Omental fat pad (tissue), 4 donors: ENCODE measurements around the gene TXNDC17. TPM values are rescaled to one million over a fixed set of nuclear protein-coding genes. Genes with fewer than 3 reads are reported as not detected.

Experiments
- ATAC-seq: fragments of 150-250 bp; one replicate; pipeline ENCODE4 v1.9.1; 2016; ENCODE audit warnings: mild to moderate bottlenecking, moderate library complexity; ENCODE audit not compliant: low FRiP score
- DNase-seq: peaks from one replicate; pipeline ENCODE4 v3.0.0-alpha.2; 2019; ENCODE audit warnings: low spot score
- total RNA-seq, 4 donors: library from RNA; depleted of rRNA; stranded (reverse); fragments of >200 nt; gene quantifications; one replicate each; pipeline ENCODE4 v1.1.0, GENCODE V29; 2016
- TF ChIP-seq, protein P1 (sequence below), 3 donors: fragments of 450-650 bp; IDR thresholded peaks; one replicate each; pipeline ENCODE4 v1.5.1; 2016 to 2017; ENCODE audit warnings: antibody characterized with exemption in 3 of 3, mild to moderate bottlenecking in 3 of 3, moderate library complexity in 2 of 3

TXNDC17 gene
- total RNA-seq, 4 donors from 2014 or later, result 58.5 to 155 (median 109) TPM

GRCh38 chr17:6677158-6677831 lies 36.4 kb downstream of the TXNDC17 start:
- DNase-seq (no peak), ATAC-seq (no peak)
- TF ChIP-seq, protein P1, sequence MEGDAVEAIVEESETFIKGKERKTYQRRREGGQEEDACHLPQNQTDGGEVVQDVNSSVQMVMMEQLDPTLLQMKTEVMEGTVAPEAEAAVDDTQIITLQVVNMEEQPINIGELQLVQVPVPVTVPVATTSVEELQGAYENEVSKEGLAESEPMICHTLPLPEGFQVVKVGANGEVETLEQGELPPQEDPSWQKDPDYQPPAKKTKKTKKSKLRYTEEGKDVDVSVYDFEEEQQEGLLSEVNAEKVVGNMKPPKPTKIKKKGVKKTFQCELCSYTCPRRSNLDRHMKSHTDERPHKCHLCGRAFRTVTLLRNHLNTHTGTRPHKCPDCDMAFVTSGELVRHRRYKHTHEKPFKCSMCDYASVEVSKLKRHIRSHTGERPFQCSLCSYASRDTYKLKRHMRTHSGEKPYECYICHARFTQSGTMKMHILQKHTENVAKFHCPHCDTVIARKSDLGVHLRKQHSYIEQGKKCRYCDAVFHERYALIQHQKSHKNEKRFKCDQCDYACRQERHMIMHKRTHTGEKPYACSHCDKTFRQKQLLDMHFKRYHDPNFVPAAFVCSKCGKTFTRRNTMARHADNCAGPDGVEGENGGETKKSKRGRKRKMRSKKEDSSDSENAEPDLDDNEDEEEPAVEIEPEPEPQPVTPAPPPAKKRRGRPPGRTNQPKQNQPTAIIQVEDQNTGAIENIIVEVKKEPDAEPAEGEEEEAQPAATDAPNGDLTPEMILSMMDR (IDR thresholded peaks at IDR 0.05), result no peak

DNA sequence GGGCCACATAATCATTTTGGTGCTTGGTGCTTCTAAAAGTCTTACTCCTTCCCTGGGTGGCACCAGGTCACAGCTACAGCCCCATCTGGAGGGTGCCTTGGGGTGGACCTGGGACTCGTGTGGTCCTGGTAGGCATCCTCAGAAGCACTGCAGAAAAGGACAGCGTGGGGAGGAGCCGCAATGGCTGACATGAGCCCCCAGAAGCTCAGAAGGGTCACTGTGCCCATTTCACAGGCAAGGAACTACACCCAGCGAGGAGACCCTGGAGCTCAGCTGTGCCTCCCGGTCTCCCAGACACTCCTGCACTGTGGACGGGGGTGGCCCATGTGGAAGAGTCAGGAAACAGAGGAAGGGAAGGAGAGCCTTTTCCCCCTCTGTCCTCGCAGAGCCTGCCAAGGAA lies 37.1 kb downstream of the TXNDC17 start:
- DNase-seq (no peak), ATAC-seq (no peak)
- TF ChIP-seq, protein P1 (IDR thresholded peaks at IDR 0.05), result no peak

DNA sequence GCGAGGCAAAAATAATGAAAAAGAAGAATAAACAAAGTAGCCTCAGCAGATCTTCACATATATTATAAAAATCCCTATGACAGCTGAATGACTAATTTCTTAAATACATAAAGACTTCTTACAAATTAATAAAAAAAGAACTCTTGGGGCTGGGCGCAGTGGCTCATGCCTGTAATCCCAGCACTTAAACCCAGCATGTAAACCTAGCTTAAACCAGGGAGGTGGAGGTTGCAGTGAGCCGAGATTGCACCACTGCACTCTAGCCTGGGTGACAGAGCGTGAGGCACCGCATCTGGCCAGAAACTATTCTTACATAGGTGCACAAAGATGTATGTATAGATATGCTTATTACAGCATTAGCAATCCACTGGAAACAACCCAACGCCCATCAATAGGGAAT lies 38.4 kb downstream of the TXNDC17 start:
- TF ChIP-seq, protein P1 (IDR thresholded peaks at IDR 0.05), result no peak
- no peak for ATAC-seq
- no peak for DNase-seq

GRCh38 chr17:6681176-6681575 lies 40.3 kb downstream of the TXNDC17 start:
- ATAC-seq, result no peak
- TF ChIP-seq, protein P1 (IDR thresholded peaks at IDR 0.05), result no peak
- DNase-seq, result no peak

- no peak for DNase-seq
- TF ChIP-seq, protein P1 (IDR thresholded peaks at IDR 0.05), result no peak
- no peak for ATAC-seq
Observed at GRCh38 chr17:6681671-6682070, 40.8 kb downstream of the TXNDC17 start.

DNA sequence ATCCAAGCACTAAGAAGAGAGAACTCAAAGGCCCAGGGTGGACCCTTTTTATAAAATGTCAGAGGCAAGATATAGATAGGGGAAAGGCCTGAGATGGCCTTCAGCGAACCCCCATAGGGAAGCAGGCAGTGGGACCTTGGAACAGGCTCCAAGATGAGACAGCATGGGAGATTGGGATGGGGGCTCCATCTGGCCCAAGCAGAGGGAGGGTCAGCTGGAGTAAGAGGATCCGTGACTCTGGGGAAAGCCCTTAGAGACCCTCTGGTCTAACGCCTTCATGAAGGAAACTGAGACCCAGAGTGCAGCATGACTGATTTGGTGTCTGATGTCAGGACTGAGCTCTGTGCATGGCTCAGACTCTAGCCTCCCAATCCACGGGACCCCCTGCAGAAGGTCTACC lies 41.5 kb downstream of the TXNDC17 start:
- ATAC-seq (no peak), DNase-seq (no peak)
- TF ChIP-seq, protein P1 (IDR thresholded peaks at IDR 0.05), result no peak

DNA sequence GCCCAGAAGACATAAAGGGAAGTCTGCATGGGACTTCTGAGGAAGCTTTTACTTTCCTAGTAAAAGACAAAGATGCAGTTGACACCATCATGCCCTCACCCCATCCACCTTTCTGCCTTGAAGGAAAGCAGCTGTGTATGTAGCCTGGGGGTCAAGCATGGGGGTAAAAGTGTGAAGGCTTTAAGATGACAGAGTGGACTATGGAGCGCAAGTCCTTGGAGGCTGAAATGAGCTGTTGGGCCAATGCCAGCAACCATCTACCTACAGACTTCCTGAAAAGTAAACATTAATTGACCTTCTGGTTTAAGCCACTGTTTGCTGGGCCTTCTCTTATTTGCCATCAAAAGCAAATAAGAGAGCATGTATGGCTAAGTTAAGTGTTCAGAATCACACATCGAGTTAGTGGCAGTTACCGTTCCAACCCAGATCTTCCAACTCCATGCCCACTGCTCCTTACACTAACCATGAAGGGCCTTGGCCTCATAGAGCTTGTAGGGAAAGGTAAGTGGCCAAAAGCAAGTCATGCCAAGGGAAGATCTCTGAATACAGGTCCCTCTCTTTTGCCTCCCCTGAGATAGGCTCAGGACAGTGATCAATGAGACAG lies 42.3 kb downstream of the TXNDC17 start:
- TF ChIP-seq, protein P1 (IDR thresholded peaks at IDR 0.05), result no peak
- ATAC-seq (no peak), DNase-seq (no peak)
